ENCODE results near the gene ATP11B.

ATP11B gene

GRCh38 chr3:182792901-182793662, at the start of gene ATP11B (continued):
- TF ChIP-seq ZNF391 (tag by site-specific recombination; IDR thresholded peaks at IDR 0.05; ENCODE audit: borderline replicate concordance, low read depth) (no peak), ZNF792 (tag by site-specific recombination; IDR thresholded peaks at IDR 0.05) (no peak), REST (tag by site-specific recombination; IDR thresholded peaks at IDR 0.05) (no peak), ZNF433 (tag by site-specific recombination; IDR thresholded peaks at IDR 0.05; ENCODE audit: low read depth) (no peak), PRDM4 (tag by site-specific recombination; IDR thresholded peaks at IDR 0.05) (0 out of 2 replicates have a peak, but pooled peaks have one; percentile 30), SP7 (tag by site-specific recombination; IDR thresholded peaks at IDR 0.05) (peak; percentile 45; the same call in 1 of the 2 replicates), ZNF214 (tag by site-specific recombination; IDR thresholded peaks at IDR 0.05; ENCODE audit: borderline replicate concordance) (no peak), ZNF843 (tag by site-specific recombination; IDR thresholded peaks at IDR 0.05) (0 out of 2 replicates have a peak, but pooled peaks have one; percentile 37), ZBTB11 (tag by site-specific recombination; conservative IDR thresholded peaks at IDR 0.05; ENCODE audit: low read depth) (peak; percentile 88), ZNF660 (tag by site-specific recombination; IDR thresholded peaks at IDR 0.05) (peak; percentile 42; the same call in 1 of the 2 replicates), ZBTB10 (tag by site-specific recombination; IDR thresholded peaks at IDR 0.05) (peak; percentile 90), ZNF423 (tag by site-specific recombination; IDR thresholded peaks at IDR 0.05) (0 out of 2 replicates have a peak, but pooled peaks have one; percentile 11), ZNF121 (tag by site-specific recombination; IDR thresholded peaks at IDR 0.05) (no peak; the same call in 1 of the 2 replicates), ZNF133 (tag by site-specific recombination; IDR thresholded peaks at IDR 0.05) (no peak), ZFP41 (tag by site-specific recombination; IDR thresholded peaks at IDR 0.05; ENCODE audit: borderline replicate concordance) (no peak), GLI4 (tag by site-specific recombination; IDR thresholded peaks at IDR 0.05) (no peak), ZNF600 (tag by site-specific recombination; IDR thresholded peaks at IDR 0.05) (0 out of 2 replicates have a peak, but pooled peaks have one; percentile 27), ZNF701 (tag by site-specific recombination; IDR thresholded peaks at IDR 0.05) (no peak), ZXDB (tag by site-specific recombination; IDR thresholded peaks at IDR 0.05) (no peak), ZNF785 (tag by site-specific recombination; IDR thresholded peaks at IDR 0.05) (no peak), KLF9 (tag by site-specific recombination; IDR thresholded peaks at IDR 0.05; ENCODE audit: low read depth) (0 out of 2 replicates have a peak, but pooled peaks have one; percentile 54), ZNF138 (tag by site-specific recombination; IDR thresholded peaks at IDR 0.05; ENCODE audit: borderline replicate concordance) (no peak), ZNF610 (tag by site-specific recombination; IDR thresholded peaks at IDR 0.05; ENCODE audit: borderline replicate concordance) (no peak), INSM2 (tag by site-specific recombination; IDR thresholded peaks at IDR 0.05) (no peak), OVOL3 (tag by site-specific recombination; IDR thresholded peaks at IDR 0.05) (no peak), ZNF621 (tag by site-specific recombination; IDR thresholded peaks at IDR 0.05) (no peak)

Measured in HEK293 (cell line).